GM12891 (cell line): ENCODE results near the gene HTRA1.

Experiments
- POLR2A ChIP-seq: IDR thresholded peaks from 2 replicates; pipeline ENCODE4 v1.6.1; 2011; ENCODE audit warnings: low read depth, low read length, control low read depth
- POLR2AphosphoS5 ChIP-seq: IDR thresholded peaks from 2 replicates; pipeline ENCODE4 v1.6.1; 2011; ENCODE audit warnings: low read depth, low read length, control low read depth
- POU2F2 ChIP-seq: IDR thresholded peaks from 2 replicates; pipeline ENCODE4 v1.6.1; 2011; ENCODE audit warnings: low read depth, mild to moderate bottlenecking, control low read depth, low read length, moderate library complexity
- TAF1 ChIP-seq: IDR thresholded peaks from 2 replicates; pipeline ENCODE4 v1.6.1; 2011; ENCODE audit warnings: low read depth, low read length, control low read depth

DNA sequence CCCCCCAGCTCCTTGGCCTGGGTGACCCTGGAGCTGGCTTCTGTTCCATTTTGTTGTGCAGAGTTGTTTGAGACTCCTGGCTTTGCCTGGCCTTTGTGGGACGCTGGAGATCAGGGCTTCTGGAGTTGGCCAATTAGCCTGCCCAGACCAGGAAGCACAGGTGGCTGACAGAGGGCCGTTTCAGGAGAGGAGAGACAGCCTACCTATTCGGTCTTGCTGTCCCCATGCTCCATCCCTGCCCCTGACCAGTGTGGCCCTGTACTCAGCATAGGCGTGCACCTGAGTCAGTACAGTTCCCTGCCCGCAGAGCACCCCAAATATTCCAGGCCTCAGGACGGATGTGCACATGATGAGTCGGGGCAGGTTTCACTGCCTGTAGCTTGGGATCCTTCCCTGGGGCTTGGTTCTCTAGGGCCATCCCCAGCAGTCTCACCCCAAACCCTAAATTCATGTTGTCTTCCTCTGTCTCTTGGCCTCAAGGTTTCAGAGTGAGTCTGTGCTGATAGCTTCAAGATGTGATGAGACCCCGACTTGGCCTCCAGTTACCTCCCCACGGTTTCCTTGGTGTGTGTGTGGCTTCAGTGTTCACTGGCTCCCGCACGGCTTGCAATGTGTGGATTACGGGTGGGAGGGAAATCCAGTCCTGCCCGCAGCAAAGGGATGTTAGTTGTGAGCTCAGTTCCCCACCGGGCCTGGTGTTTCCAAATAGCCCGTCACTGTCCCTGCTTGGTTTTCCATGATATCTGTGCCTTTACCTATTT lies 44.7 kb downstream of the HTRA1 start:
- TF ChIP-seq TAF1 (no peak), POLR2AphosphoS5 (no peak), POLR2A (no peak), POU2F2 (no peak)
